GM12865 (cell line): ENCODE measurements around the gene LCNL1.

Source experiments
- DNase-seq: peaks from one replicate; pipeline ENCODE4 v3.0.0; 2010; ENCODE audit warnings: low read depth
- H3K4me3 ChIP-seq: 2 replicates; pipeline ENCODE4 v1.5.1; 2011; ENCODE audit warnings: mild to moderate bottlenecking, low read depth, low read length, control low read depth
- CTCF ChIP-seq: IDR thresholded peaks from 2 replicates; pipeline ENCODE4 v1.5.1; 2011; ENCODE audit warnings: low read length, control low read depth, low read depth, inconsistent platforms; ENCODE audit not compliant: insufficient read depth; ENCODE audit errors: missing control alignments

LCNL1 gene

GRCh38 chr9:136985027-136985602 is 2.3 kb downstream of the LCNL1 start:
- no peak for TF ChIP-seq CTCF
- DNase-seq: no peak
- H3K4me3 ChIP-seq: no peak overlapping the region

GRCh38 chr9:136985853-136986252 is 3.1 kb downstream of the LCNL1 start:
- no peak for DNase-seq
- H3K4me3 ChIP-seq: no peak overlapping the region
- TF ChIP-seq CTCF: no peak

GRCh38 chr9:136988872-136989271 is 6.1 kb downstream of the LCNL1 start:
- no peak for DNase-seq
- no peak for TF ChIP-seq CTCF
- H3K4me3 ChIP-seq: no peak overlapping the region

- DNase-seq: no peak
- H3K4me3 ChIP-seq: no peak overlapping the region
- TF ChIP-seq CTCF: no peak
These were observed 7.6 kb downstream of the LCNL1 start for GRCh38 chr9:136990242-136990911.

- peak; percentile 94 for DNase-seq
- no peak for TF ChIP-seq CTCF
These were observed 9.4 kb downstream of the LCNL1 start, which contains the start of gene PAXX for GRCh38 chr9:136991993-136992818. Gene PAXX, plus strand, starts transcription at chr9:136992422. Its CDS starts 22 bp downstream, at chr9:136992444.

GRCh38 chr9:136992819-136993369 is 10.1 kb downstream of the LCNL1 start:
- TF ChIP-seq CTCF: no peak
- peak overlapping the region; percentile 55 for H3K4me3 ChIP-seq
- no peak for DNase-seq

More at GRCh38 chr9:136991993-136992818, 9.4 kb downstream of the LCNL1 start, which contains the start of gene PAXX:
- peak within 1 kb of the TSS; percentile 55 for H3K4me3 ChIP-seq
